HG02981 (cell line): Measurements from ENCODE around the gene FANK1.

ENCODE experiments used
- ATAC-seq: cut with Tn5 transposase; IDR thresholded peaks from one replicate; pipeline ENCODE4 v1.9.1; 2021; ENCODE audit warnings: mild to moderate bottlenecking, moderate library complexity; ENCODE audit not compliant: unreplicated experiment

The FANK1 gene

DNA sequence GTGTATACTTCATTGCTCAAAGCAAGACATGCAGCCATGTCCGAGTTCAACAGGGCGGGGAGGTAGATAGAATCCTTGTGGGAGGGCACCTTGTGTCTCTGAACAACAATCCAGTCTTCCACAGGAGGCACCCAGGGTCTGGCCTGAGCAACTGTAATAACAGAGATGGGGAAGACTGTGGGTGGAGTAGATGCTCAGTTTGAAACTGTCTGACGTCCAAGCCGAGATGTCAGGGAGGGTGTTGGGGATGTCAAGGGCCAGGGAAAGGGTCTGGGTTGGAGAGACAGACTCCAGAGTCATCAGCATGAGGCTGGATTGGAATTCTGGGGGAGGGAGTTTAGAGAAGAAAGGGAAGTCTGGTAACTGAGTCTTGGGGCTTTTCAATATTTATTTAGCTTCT lies 88.0 kb downstream of the FANK1 start:
- no peak for ATAC-seq

DNA sequence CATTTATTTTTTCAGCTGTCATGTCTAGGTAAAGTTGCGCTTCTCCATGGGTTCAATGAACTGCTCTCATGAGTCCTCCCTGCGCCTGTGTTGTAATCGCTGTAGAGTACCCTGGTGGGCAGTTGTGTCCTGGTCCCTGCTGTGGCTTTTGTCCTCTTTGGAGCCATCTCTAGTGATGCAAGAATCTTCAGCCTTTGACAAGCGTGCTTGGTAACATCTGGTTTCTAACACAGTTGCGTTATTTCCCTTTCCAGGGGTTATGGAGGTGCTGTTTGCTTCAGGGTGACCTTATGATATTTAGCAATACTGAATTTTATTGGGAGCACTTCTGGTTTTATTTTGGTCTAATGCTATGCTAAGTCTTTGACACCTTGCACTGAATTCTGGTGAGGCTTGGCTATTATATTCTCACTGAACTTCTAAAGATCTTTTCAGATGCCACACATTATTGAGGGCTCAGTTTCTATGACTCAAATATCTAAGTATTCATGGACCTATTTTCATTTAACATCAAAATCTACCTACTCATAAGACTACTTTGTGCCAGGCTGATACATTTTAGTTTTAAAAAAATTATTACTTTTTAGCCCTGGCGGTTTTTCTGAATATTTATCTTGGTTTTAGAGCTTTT lies 88.6 kb downstream of the FANK1 start:
- no peak for ATAC-seq

DNA sequence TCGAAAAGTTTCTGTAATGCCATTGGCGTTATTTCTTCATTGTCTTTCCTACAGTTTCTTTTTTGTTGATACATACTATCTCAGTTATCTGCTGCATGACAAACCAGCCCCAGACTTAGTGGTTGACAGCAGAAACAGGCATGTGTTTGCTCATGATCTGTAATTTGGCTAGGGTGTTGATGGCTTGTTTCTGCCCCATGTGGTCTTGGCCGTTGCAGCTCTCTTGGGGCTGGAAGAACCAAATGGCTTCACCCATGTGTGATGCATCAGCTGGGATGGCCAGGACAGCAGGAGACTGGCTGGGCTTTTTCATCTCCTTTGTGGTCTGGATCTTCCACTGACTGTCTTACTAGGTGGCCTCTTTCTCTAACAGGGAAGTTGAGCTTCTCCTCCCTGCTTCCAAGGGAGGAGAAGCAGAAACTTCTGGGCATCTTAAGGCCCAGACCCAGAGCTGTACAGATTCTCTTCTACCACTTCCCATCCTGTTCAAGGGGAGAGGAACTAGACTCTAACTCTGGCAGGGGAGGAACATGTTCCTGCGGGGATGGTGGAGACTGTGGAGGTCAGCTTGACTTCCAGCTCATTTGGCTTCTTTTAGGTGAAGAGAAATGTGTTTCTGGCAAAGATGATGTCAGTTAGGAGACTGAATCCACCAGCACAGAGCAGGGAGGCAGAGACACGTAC lies 89.3 kb downstream of the FANK1 start:
- no peak for ATAC-seq

DNA sequence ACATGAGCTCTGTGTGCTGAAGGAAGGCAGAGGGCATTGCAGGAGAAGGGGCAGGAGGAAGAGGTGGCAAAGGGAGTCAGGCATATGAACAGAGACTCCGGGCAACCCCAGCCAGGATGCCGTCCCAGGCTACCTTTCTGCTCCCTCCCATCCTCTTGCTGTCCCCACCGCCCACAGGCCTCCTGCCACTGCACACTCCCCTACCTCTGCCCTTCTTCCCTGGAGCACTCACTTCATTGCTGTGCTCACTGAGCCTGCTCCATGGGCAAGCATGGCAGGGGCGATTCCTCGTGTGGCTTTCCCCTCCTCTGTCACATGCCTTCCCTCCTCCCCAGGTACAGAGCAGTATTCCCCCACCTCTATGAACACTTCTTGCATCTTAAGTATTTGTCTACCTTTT lies 93.4 kb downstream of the FANK1 start:
- ATAC-seq, result no peak

DNA sequence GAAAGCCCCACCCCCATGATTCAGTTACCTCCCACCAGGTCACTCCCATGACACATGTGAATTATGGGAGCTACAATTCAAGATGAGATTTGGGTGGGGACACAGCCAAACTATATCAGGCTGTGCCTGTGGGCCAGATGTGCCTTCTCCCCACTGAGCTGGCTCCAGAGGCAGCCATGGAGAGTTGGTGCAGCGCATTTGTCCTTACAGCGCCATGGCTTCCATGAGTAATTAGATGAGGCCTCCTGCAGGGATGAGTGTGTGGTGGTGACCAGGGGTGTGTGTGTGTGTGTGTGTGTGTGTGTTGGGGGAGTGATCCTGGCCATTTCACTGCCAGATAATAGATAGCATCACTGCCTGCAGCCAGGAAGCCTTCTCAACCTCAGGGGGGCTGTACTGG lies 94.6 kb downstream of the FANK1 start:
- ATAC-seq, result no peak

DNA sequence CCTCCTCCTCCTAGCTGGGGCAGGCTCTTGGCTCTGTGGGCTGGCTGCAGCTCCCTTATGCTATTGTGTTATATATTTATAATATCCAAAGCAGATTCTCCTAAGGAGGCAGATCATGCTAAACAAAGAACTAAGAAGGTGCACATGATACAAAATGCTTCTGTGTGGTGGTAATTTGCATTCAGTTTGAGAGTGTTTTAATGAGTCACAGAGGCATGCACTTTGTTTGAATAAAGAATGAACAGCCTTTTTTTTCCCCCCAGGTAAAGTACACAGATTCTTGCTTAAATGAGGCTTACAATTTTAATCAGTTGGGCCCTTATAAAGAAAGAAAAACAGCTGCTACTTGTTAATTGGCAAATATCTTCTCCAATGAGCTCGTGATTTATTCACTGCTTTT lies 95.0 kb downstream of the FANK1 start:
- no peak for ATAC-seq

DNA sequence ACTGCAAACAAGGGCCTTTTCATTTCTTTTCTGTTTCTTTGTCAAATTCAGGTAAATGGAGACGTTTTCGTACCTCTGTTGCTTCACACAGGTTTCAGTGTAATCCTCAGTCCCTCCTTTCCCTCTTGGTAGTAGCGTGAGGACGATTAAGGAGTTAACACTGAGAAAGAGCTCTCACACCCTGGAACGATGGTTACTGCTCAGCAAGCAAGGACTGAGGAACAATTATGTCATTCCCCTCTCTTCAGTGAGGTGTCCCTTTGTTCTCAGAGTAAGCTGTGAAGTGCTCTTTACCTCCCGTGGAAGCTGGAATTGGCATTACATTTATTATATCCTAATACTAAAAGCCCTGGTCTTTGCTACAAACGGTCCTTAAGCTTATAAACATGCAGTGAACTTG lies 95.9 kb downstream of the FANK1 start:
- ATAC-seq, result no peak

DNA sequence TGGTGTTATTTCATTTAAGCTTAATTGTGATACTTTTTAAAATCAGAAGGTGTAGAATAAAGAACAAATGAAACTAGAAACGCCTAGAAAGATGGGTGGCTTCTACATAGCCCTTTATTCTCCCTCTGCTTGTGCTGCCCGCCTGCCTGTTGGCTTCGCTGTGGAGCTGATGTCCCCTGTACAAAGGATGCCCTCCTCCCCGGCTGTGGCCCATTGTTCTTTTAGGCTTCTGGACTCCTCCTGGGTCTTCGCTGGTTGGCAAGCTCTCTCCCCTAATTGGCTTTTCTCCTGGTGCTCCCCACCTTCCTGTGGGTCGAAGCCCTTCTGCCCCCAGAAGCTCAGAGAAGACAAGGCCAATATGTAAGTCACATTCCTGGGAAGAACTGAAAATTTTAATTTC lies 98.2 kb downstream of the FANK1 start:
- ATAC-seq, result no peak

DNA sequence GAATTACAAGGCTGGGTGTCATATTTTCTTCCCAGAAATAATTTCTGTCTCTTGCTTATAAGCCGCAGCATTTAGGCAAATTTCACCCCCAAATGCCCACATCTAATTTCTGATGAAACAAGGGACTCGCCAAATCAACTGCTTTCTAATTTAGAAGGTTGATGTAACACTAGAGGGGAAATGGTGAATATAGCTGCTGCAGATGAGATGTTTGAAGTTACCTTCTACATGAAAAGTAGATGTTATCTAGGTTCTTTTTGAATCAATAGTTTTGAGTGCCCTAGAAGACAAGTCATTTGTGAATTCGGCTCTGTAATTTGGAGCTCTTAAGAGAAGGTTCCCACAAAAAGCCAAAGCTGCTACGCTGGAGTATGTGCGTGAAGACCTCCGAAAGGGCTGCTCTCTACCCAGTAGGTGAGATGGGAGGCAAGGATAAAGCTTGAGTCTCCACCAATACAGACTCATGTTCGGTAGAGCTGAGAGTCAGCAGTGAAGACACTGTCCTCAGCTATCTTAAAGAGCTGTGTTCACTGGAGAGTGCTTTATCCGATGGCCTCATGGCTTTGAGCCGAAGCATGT lies 99.5 kb downstream of the FANK1 start:
- ATAC-seq, result no peak

DNA sequence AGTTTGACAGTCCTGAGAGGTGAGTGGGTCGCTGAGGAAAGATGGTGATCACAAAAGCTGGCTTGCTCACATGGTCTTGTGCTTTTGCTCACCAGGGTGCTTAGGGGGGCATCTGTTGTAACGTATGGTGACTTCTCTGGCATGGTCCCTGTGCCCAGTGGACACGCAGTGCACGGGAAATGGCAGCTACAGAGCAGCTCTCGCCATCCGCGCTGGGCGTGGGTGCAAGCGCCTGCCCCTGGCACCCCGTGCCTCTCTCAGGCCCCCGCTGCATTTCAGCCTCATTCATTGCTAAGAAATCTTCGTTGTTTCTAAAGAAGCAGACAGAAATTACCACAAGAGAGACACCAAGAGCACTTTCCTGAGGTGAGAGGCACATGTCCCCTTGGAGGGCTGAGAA lies 101.2 kb downstream of the FANK1 start:
- ATAC-seq, result no peak

DNA sequence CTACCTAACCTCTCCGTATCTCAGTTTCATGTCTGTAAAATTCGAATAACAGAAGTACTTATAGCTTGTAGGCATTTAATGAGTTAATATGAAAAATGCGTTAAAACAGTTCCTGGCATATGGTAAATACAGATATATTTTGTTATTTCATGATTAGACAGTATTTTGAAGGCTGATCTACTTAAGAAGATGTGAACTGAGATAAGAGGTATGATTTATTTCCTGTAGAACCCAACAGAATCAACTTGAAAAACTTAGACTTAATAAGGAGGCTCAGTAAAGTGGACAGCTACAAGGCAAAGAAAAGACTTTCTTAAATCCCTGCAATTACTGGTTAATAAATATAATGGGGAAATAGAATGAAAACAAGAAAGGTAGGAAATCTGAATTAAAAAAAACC lies 103.3 kb downstream of the FANK1 start:
- ATAC-seq, result no peak

DNA sequence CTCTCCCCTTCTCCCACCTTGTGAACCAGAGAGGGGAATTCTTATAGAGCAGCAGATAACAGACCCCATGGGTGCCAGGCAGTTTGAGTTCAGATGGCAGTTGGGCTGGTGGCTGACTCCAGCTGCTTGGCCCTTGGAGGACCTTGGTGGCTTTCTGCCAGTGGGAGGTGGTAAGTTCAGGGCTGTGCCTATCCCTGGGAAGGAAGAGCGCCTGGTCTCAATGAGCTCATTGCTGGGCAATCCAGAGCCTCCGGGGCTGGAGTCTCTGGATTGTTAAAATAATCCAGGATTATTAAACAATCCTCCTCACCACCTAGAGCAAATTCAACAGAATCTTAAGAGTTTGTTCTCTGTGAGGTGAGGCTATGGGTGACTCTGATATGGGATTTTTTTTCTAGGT lies 105.2 kb downstream of the FANK1 start:
- ATAC-seq, result no peak

DNA sequence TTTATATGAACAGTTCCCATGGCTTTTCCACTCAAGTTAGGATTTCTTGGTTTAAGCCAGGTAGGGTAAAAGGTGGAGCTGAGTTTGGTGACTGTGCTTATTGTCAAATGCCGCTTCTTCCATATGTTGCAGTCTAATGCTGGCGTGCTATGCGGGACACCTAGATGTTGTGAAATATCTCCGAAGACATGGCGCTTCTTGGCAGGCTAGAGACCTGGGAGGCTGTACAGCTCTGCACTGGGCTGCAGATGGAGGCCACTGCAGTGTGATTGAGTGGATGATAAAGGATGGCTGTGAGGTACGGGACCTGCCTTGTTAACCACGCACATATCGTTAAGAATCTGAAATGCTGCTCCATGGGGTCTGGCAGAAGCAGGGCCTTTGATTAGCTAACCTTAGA lies 108.4 kb downstream of the FANK1 start:
- ATAC-seq, result no peak

DNA sequence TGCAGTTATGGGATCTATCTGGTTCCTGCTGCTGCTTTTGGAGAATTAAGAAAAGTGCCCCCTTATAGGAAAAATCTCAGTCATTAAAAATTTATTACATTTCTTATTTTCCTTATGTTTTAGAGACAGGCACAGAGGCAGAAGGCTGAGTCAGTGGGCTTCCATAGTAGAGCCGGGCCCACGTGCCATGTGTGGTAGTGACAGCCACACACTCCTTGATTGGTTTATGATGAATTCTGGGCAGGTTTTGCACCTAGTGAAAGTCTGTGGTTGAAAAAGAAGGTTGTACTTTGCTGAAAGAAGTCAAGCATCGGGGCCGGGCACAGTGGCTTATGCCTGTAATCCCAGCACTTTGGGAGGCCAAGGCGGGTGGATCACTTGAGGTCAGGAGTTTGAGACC lies 109.9 kb downstream of the FANK1 start:
- no peak for ATAC-seq

DNA sequence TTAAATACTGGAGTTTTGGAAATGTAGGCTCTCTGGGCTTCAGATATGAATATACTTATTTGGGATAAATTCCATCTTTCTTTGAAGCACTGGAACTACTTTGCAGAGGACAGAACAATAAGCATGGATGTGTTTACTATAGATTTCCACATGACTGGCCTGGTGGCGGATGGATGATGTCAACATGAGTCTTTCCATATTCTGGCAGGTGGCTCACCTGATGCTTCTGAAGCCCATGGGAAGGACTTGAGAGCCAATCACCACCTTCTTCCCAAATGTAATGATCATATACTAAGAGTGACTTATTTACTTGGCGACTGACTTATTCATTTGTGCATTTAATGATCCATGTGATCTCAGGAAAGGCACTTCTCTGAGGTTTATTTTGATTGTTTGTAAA lies 110.5 kb downstream of the FANK1 start:
- ATAC-seq, result no peak

DNA sequence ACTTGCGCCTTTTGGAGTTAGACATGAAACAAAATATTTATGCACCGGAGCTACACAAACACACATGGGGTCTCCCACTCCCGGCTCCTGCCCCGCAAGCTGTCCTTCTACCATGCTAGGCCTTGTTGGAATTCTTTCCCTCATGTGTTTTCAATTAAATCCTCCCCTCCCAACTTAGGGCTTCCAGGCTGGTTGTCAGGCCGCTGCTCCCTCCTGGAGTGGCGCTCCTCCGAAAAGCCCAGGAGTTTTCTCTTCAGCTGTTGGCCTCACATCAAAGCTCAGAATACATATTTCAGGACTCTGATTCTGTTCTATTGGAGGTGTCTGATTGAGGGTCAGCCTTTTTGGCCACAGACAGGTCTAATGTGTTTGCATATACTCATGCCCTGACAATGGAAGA lies 113.3 kb downstream of the FANK1 start:
- ATAC-seq, result no peak

DNA sequence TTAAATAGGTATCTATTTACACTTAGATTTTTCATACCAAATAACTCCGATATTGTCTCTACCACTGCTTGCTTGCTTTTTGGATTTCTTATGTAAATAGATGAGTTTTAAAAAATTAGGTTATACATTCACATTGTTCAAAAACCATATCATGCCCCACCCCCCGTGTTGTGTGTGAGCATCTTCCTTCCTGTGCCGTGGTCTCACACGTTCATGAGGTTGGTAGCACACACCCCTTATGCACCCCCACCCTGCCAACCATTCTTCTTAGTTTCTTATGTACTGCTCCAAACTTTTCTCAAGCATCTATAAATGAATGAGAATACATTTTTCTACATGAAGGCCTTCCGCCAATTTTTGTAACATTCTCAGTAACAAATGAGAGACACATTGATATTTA lies 115.6 kb downstream of the FANK1 start:
- no peak for ATAC-seq

DNA sequence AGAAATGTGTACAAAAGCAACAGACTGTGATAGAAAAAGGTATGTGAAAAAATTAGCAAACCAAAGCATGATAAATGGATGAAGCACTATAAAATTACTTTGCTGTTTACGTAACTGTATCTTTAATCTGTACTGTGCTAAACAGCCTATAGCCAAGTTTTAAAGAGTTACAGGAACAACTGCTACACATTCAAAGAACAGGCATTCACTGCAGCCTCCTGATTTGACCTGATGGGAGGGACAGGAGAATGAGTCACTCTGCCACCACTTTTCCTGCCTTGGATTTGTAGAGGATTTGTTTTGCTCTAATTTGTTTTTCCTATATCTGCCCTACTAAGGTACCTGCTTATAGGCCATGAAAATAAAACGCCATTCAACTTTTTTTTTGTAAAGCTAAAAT lies 116.1 kb downstream of the FANK1 start:
- no peak for ATAC-seq

DNA sequence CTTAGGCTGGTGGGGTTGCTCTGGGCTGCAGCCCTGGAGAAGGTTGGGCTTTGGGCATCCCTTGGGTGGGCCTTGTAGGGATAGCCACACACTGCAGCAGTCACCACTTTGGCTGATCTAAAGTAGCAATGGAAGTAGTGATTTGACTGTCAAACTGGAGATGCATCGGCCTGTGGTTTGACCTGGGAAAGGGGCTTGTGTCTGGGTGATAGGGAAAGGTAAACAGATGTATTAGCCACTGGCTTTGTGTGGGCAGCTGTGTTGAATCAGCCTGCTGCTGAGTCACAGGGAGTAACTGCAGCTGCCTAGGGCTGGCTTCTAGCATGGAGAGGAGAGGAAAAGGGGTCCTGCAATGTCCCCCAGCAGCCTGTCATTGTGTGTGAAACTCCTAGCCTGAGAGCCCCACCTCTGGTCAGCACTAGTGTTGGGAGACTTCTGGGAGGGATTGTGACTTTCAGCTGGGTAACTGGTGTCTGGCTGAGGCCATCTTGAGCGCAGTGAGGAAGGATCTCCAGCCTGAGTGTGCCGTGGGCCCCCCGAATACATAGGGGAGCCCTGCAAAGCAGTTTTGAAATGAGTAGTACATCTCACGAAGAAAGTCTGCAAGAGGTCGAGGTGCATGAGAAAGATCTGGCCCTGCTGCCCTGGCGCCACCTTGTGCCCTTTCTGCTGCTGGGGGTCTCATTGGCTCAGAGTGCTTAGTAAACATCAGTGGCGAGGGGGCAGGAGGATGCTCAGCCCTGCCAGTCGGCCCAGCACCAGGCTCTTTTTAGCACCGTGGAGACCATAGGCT lies 117.3 kb downstream of the FANK1 start:
- no peak for ATAC-seq

DNA sequence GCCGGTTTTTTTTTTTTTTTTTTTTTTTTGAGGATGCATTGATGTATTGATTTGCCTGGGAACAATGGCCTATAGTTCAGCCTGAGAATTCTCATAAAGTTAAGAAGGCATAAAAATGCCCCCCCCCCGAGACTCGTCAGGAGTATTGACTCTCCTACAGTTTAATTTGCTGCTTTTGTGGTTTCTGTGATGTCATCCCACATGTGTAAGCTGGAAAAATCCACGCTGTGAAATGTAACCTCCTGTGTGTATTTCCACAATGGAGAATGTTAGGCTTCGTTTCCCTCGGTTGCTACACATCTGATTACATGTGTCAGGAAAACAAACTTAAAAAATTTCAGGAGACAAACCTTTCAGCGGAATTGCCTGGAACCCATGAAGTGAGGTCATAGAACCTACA lies 117.9 kb downstream of the FANK1 start:
- ATAC-seq, result no peak

DNA sequence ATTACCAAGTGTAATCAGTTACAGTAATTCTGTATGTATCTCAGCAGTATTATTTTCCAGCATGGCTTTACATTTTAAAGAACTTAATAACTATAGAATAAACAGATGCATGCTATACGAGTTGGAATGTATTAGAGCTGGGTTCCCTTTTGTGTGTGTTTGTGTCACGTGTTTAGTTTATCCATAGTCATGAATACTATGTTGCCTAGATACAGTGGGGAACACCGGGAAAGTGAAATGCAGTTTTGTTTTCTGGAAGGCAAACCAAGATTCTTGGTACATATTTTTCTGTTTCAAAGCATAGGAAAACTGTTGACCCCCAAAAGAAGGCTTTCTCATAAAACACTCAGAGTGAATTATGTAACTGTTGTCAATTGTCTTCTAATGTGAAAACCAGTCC lies 119.0 kb downstream of the FANK1 start:
- ATAC-seq, result no peak
